Gastroesophageal sphincter (tissue), 4 donors: ENCODE results near the gene DNAJC5. TPM values are rescaled to one million over a fixed set of nuclear protein-coding genes. Genes with fewer than 3 reads are reported as not detected.

Source experiments
- ATAC-seq: fragments of 150-250 bp; one replicate; pipeline ENCODE4 v1.9.1; 2016; ENCODE audit warnings: mild to moderate bottlenecking, moderate library complexity
- H3K27ac ChIP-seq, 4 donors: fragments of 200-600 bp; sonication (generic) in 3 of 4; 1 replicate in 3 of 4; 2 replicates in 1 of 4; pipeline ENCODE4 v1.5.1; 2016 to 2019
- H3K27me3 ChIP-seq: fragments of 200-600 bp; sonication (generic); one replicate; pipeline ENCODE4 v1.5.1; 2019
- H3K36me3 ChIP-seq, 2 donors: fragments of 200-600 bp; sonication (generic); one replicate each; pipeline ENCODE4 v1.5.1; 2019; ENCODE audit warnings: control low read depth in 1 of 2
- H3K4me1 ChIP-seq, 3 donors: fragments of 200-600 bp; sonication (generic); 1 replicate in 2 of 3; 2 replicates in 1 of 3; pipeline ENCODE4 v1.5.1; 2016 to 2019; ENCODE audit warnings: control low read depth in 2 of 3
- H3K4me3 ChIP-seq, 2 donors: fragments of 200-600 bp; sonication (generic); one replicate each; pipeline ENCODE4 v1.5.1; 2019; ENCODE audit warnings: mild to moderate bottlenecking in 1 of 2, moderate library complexity in 1 of 2
- H3K9me3 ChIP-seq, 3 donors: fragments of 200-600 bp; sonication (generic); one replicate each; pipeline ENCODE4 v1.5.1; 2017 to 2019; ENCODE audit warnings: control low read depth in 2 of 3
- EP300 ChIP-seq: sonication (generic); formaldehyde crosslinking; IDR thresholded peaks from one replicate; pipeline ENCODE4 v1.6.1; 2017; ENCODE audit warnings: antibody characterized with exemption, mild to moderate bottlenecking
- POLR2A ChIP-seq, 2 donors: fragments of 450-650 bp; IDR thresholded peaks; one replicate each; pipeline ENCODE4 v1.6.1; 2017; ENCODE audit warnings: antibody characterized with exemption in 2 of 2, mild to moderate bottlenecking in 2 of 2, moderate library complexity in 1 of 2
- POLR2AphosphoS5 ChIP-seq: sonication (generic); formaldehyde crosslinking; IDR thresholded peaks from one replicate; pipeline ENCODE4 v1.6.1; 2017; ENCODE audit warnings: antibody characterized with exemption
- WGBS, 2 donors: methylation state at CpG; one replicate each; pipeline ENCODE4 v1.1.5; 2018; ENCODE audit warnings: low coverage in 1 of 2; 5-methylcytosine and 5-hydroxymethylcytosine counted together
- total RNA-seq, 4 donors: library from RNA; depleted of rRNA; stranded (reverse); fragments of >200 nt; gene quantifications; one replicate each; pipeline ENCODE4 v1.1.0, GENCODE V29; 2016
- TF ChIP-seq, protein P1 (sequence below), 4 experiments: fragments of 200-600 bp in 2 of 4; fragments of 450-650 bp in 2 of 4; sonication (generic) in 1 of 4; IDR thresholded peaks; one replicate each; pipeline ENCODE4 v1.5.1; 2017 to 2019; ENCODE audit warnings: antibody characterized with exemption in 4 of 4, mild to moderate bottlenecking in 2 of 4, moderate library complexity in 2 of 4

DNAJC5 gene
- total RNA-seq, 4 donors from 2014 or later: 44.7 to 70.6 (median 47.6) TPM

DNA sequence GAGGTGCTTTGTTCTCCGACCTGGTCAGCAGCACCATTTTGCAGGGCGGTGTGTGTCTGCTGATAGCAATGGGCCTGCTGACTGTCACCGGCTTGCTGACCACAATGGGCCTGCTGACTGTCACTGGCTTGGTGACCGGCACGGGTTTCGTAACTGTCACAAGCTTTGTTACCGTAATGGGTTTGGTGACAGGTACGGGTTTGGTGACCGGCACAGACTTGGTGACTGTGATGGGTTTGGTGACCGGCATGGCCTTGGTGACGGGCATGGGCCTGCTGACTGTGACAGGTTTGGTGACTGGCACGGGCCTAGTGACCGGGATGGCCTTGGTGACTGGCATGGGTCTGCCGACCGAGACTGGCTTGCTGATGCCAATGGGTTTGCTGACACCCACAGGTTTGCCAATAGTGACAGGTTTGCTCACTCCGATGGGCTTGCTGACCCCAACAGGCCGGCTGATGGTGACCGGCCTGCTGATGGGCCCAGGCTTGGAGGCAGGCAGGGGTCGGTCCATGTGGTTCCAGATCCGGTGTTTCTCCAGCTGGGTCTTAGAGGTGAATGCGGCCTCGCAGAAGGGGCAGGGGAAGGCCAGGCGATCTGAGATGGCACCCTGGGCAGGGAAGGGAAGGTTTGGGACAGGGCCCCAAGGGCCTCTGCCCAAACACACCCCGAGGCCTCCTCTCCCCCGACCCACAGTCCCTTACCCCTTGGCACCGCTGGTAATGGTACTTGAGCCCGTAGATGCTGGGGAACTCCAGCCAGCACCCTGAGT, 71.4 kb downstream of the DNAJC5 start:
- Histone ChIP-seq H3K27ac (no peak overlapping the region), H3K36me3 (peaks cover 0 to 53% of the 10 kb centered on the region in 2 donors), H3K27me3 (no peaks in the 10 kb centered on the region), H3K4me1 (peaks cover 0 to 23% (median 17%) of the 10 kb centered on the region in 3 donors), H3K4me3 (no peak overlapping the region), H3K9me3 (no peaks in the 10 kb centered on the region)
- WGBS, 2 donors: 89% methylated on average over 3 of the region's 27 CpGs; no CpG with 5 or more reads in 1 of the 2 donors
- TF ChIP-seq, protein P1, sequence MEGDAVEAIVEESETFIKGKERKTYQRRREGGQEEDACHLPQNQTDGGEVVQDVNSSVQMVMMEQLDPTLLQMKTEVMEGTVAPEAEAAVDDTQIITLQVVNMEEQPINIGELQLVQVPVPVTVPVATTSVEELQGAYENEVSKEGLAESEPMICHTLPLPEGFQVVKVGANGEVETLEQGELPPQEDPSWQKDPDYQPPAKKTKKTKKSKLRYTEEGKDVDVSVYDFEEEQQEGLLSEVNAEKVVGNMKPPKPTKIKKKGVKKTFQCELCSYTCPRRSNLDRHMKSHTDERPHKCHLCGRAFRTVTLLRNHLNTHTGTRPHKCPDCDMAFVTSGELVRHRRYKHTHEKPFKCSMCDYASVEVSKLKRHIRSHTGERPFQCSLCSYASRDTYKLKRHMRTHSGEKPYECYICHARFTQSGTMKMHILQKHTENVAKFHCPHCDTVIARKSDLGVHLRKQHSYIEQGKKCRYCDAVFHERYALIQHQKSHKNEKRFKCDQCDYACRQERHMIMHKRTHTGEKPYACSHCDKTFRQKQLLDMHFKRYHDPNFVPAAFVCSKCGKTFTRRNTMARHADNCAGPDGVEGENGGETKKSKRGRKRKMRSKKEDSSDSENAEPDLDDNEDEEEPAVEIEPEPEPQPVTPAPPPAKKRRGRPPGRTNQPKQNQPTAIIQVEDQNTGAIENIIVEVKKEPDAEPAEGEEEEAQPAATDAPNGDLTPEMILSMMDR (IDR thresholded peaks at IDR 0.05): no peak
- ATAC-seq: no peak

DNA sequence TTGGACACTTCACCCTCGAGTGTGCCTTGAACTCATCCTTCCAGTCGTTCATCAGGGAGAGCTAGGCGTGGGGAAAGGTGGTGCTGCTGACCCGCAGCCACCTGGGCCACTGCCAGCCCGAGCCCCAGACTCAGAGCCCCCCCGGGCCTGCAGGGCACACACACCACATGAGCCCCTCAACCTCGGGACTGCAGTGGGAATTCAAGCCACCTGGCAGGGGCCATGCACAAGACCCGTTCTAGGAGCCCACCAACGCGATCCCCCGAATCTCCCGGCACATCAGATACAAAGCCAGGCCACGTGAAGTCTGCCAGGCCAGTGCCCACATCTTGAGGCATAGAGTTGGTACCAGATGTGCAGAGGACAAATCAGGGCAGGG, 72.0 kb downstream of the DNAJC5 start:
- TF ChIP-seq, protein P1 (IDR thresholded peaks at IDR 0.05): no peak
- TF ChIP-seq EP300: no peak
- TF ChIP-seq POLR2A (IDR thresholded peaks at IDR 0.05): no peak
- no peak for TF ChIP-seq POLR2AphosphoS5
- WGBS, 2 donors: 100% methylated on average over 1 of the region's 13 CpGs; no CpG with 5 or more reads in 1 of the 2 donors
- Histone ChIP-seq H3K27me3 (no peaks in the 10 kb centered on the region), H3K9me3 (no peaks in the 10 kb centered on the region), H3K4me3 (no peak overlapping the region), H3K4me1 (peaks cover 0 to 23% (median 17%) of the 10 kb centered on the region in 3 donors), H3K27ac (no peak overlapping the region), H3K36me3 (peaks cover 0 to 47% of the 10 kb centered on the region in 2 donors)
- ATAC-seq: no peak

DNA sequence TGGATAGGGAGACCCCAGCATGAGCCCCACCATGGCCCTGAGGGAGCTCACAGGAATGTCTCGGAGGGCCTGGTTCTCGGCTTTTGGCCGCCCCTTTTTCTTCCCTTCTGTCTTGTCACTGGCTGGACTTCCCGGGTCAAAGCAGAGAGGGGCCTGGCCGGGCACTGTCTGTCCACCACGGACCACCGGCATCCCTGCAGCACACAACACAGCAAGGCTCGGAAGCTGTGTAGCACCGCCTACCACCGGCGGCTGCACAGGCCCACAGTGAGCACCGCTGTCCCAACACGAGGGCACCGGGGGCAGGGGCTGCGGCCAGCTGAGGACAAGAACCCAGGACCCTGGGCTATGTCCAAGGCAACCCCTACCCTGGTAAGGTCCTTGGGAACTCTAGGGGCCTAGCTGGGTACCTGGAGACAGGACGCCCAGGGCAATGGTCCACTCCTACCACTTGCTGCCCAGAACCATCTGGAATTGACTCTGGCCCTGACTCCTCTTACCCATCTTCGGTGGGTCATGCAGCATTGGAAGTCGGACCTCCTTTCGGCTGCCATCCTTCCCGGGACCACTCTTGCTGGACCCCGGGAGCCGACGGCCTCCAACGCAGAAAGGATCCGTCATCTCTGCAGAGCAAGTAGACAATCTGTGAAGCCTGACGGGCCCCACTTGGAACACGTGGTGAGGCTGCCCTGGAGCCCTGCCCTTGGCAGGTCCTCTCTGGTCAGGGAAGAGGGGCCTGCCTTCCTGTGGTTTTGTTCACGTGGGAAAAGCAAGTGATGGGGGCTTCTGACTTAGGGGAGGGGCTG, 72.6 kb downstream of the DNAJC5 start:
- H3K4me1 ChIP-seq: peaks cover 0 to 23% (median 17%) of the 10 kb centered on the region in 3 donors
- H3K4me3 ChIP-seq: no peak overlapping the region
- H3K27ac ChIP-seq: peak overlapping the region in 1 of 4 donors; percentile 80
- WGBS, 2 donors: no CpG with 5 or more reads among the region's 28 CpGs
- no peaks in the 10 kb centered on the region for H3K27me3 ChIP-seq
- H3K36me3 ChIP-seq: peaks cover 0 to 41% of the 10 kb centered on the region in 2 donors
- ATAC-seq: no peak
- TF ChIP-seq POLR2AphosphoS5 (no peak), POLR2A (IDR thresholded peaks at IDR 0.05) (no peak), EP300 (no peak)
- TF ChIP-seq, protein P1 (IDR thresholded peaks at IDR 0.05): no peak
- H3K9me3 ChIP-seq: no peaks in the 10 kb centered on the region

DNA sequence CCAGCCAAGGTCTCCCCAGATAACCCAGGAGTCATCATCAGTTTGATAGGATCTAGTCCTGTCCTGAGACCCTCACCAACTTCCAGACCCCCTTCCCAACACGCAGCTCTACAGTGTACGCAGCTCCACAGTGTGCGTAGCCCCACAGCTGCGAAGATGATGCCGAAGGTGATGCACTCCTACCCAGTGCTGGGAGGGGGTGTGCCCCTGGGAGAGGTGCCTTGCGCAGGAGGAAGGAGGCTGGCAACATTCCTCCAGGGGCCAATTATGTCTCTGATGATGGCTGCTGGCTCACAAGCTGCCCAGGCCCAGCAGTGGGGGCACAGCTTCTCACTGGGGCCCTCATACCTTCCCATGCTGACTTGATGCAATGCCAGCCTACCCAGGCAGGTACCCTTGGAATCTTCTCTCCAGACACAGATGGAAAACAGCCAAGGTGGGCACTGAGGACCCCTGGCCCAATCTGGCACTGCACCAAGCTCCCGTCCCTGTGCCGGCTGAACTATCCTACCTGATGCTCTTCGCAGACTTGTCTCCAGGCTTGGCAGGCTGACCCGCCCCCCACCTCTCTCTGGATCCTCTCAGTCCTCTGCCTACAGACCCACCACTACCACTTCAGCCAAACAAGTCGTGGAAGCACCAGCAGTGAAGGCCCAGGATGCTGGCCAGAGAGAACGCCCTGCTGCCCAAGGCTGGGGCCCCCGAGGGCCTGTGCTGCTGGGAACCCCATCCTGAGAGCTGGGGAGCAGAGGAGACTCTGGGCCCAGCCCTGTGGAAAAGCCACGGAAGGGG, 73.4 kb downstream of the DNAJC5 start:
- no peak for ATAC-seq
- Histone ChIP-seq H3K27me3 (no peaks in the 10 kb centered on the region), H3K27ac (peak overlapping the region in 3 of 4 donors; percentile 72 to 80 (median 77)), H3K9me3 (no peaks in the 10 kb centered on the region), H3K36me3 (peaks cover 0 to 33% of the 10 kb centered on the region in 2 donors), H3K4me3 (peak overlapping the region in 1 of 2 donors; percentile 69), H3K4me1 (peaks cover 0 to 25% (median 17%) of the 10 kb centered on the region in 3 donors)
- no peak for TF ChIP-seq POLR2AphosphoS5
- no peak for TF ChIP-seq POLR2A (IDR thresholded peaks at IDR 0.05)
- no peak for TF ChIP-seq EP300
- TF ChIP-seq, protein P1 (IDR thresholded peaks at IDR 0.05): no peak
- no CpG with 5 or more reads among the region's 14 CpGs for WGBS, 2 donors
